KOPT-K1 (cell line): Measurements from ENCODE around the gene ARSD.
"Not testable (repeated sequence)": the region's sequence is repeated elsewhere in the genome, so short reads cannot be mapped to it uniquely, and the experiment has no call there.

ENCODE experiments used
- H3K27ac ChIP-seq: fragments of 200-600 bp; sonication (generic); 2 replicates; pipeline ENCODE4 v1.5.1; 2016; ENCODE audit warnings: antibody characterized with exemption, mild to moderate bottlenecking, low read depth, low read length; ENCODE audit not compliant: poor library complexity, severe bottlenecking
- H3K36me3 ChIP-seq: fragments of 200-600 bp; sonication (generic); 2 replicates; pipeline ENCODE4 v1.5.1; 2017; ENCODE audit warnings: antibody characterized with exemption, mild to moderate bottlenecking, low read length, moderate library complexity; ENCODE audit not compliant: insufficient read depth
- H3K9me3 ChIP-seq: fragments of 200-600 bp; sonication (generic); 2 replicates; pipeline ENCODE4 v1.5.1; 2017; ENCODE audit warnings: antibody characterized with exemption, low read length, mild to moderate bottlenecking; ENCODE audit not compliant: insufficient read depth, poor library complexity, severe bottlenecking

Gene ARSD

DNA sequence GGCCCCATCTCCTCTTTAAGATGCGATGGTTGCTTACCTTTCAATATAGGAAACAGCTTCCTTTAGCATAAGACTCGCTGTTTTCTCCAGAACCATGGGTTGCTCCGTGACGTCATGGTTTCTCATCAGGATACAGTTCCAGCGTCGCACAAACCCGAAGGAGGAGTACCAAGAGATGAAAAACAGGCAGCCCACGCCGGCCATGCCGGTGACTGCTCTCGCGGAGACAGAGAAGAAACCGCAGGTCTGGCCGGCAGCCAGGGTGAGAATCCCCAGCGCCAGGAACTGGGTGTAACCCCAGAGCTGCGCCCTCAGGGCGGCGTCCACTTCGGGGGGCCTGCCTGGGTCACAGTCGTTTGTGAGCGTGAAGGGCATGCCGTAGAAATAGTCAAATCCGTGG is 11.4 kb downstream of the ARSD start:
- Histone ChIP-seq H3K36me3 (no peaks in the 10 kb centered on the region), H3K9me3 (no peaks in the 10 kb centered on the region), H3K27ac (no peak overlapping the region)

DNA sequence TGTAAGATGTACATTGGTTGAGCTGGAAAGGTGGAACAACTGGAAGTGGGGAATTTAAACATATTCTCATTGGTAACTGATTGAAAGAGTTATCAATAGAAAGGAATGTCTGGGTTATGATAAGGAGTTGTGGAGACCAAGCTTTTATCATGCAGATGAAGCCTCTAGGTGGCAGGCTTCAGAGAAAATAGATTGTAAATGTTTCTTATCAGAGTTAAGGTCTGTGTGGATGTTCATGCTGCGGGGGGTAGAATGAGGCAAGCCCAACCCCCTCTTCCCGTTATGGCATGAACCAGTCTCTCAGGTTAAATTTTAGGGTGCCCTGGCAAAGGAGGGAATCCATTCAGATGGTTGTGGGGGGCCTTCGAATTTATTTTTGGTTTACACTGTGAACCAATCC is 16.0 kb downstream of the ARSD start:
- Histone ChIP-seq H3K36me3 (no peaks in the 10 kb centered on the region), H3K27ac (no peak overlapping the region)

DNA sequence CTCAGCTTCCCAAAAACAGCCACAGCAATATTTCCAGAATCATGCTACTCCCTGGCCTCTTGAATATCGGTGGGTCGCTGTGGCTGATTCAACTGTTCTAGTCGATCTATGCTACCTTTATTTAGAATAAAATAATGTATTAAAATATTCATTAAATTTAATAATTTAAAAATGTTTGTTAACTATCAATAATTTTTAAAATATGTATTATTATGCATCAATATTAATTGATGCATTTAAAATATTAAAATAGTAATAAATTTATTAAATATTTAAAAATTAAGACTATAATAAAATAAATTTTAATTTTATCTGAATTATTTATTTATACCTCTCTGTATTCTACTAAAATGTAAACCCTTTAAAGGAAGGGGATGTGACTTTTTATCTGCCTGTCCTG is 19.0 kb downstream of the ARSD start:
- Histone ChIP-seq H3K9me3 (no peaks in the 10 kb centered on the region), H3K27ac (no peak overlapping the region), H3K36me3 (no peaks in the 10 kb centered on the region)

More for the DNA sequence above, 16.0 kb downstream of the ARSD start:
- H3K9me3 ChIP-seq = no peaks in the 10 kb centered on the region

DNA sequence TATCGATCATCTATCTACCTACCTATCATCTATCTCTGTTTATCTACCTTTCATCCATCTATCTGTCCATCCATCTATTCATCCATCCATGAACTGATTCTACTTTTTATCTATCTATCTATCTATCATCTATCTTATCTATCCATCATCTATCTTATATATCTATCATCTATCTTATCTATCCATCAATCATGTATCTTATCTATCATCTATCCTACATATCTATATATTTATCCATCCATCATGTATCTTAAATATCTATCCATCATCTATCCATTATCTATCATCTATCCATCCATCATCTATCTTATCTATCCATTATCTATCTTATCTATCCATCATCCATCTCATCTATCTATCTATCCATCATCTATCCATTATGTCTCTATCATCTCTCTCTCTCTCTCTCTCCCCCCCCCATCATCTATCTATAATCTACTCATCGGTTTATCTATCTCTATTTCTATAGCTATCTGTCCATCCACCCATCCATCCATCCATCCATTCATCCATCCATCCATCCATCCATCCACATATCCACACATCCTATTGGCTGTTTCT is 20.9 kb downstream of the ARSD start:
- no peak overlapping the region for H3K27ac ChIP-seq
- peaks cover 7% of the 10 kb centered on the region for H3K9me3 ChIP-seq
- no peaks in the 10 kb centered on the region for H3K36me3 ChIP-seq

GRCh38 chrX:2907295-2907694 is 21.8 kb downstream of the ARSD start:
- Histone ChIP-seq H3K27ac (no peak overlapping the region), H3K36me3 (no peaks in the 10 kb centered on the region), H3K9me3 (peaks cover 9% of the 10 kb centered on the region)

- H3K27ac ChIP-seq = no peak overlapping the region
- no peaks in the 10 kb centered on the region for H3K36me3 ChIP-seq
These were observed 25.8 kb downstream of the ARSD start for GRCh38 chrX:2903366-2903765.

GRCh38 chrX:2902841-2903240 is 26.3 kb downstream of the ARSD start:
- Histone ChIP-seq H3K36me3 (no peaks in the 10 kb centered on the region), H3K9me3 (peaks cover 9% of the 10 kb centered on the region), H3K27ac (no peak overlapping the region)

More at GRCh38 chrX:2903366-2903765, 25.8 kb downstream of the ARSD start:
- H3K9me3 ChIP-seq = peaks cover 9% of the 10 kb centered on the region

GRCh38 chrX:2901367-2902036 is 27.6 kb downstream of the ARSD start:
- H3K36me3 ChIP-seq = no peaks in the 10 kb centered on the region
- H3K27ac ChIP-seq = no peak overlapping the region
- peaks cover 9% of the 10 kb centered on the region for H3K9me3 ChIP-seq

DNA sequence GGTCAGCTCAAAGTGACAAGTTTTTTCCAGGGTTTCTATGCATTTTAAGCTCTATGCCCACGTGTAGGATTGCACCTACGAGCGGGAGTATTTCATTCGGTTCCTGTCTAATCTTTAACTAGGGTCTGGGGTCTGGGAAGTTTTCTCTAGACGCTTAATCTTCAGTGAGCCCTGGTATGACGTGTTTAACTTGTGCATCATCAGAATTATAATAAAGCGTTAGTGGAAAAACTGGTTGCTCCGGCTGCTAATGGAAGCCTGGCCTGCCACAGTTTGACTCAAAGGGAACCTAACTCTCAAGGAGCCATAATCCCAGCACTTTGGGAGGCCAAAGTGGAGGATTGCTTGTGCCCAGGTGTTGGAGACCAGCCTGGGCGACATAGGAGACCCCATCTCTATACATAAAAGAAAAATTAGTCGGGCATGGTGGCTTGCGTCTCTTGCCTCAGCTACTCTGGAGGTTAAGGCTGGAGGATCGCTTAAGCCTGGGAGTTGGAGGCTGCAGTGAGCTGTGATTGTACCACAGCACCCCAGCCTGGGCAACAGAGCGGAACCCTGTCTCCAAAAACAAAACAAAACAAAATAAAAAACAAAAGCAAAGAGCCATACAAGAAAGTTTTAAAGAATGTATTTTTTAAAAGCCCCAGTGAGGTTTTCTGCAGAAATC is 30.2 kb downstream of the ARSD start:
- Histone ChIP-seq H3K27ac (no peak overlapping the region), H3K9me3 (peaks cover 9% of the 10 kb centered on the region), H3K36me3 (no peaks in the 10 kb centered on the region)

- H3K36me3 ChIP-seq, H3K9me3 ChIP-seq, H3K27ac ChIP-seq: not testable (repeated sequence)
These were observed 31.2 kb downstream of the ARSD start for GRCh38 chrX:2897690-2898623.

DNA sequence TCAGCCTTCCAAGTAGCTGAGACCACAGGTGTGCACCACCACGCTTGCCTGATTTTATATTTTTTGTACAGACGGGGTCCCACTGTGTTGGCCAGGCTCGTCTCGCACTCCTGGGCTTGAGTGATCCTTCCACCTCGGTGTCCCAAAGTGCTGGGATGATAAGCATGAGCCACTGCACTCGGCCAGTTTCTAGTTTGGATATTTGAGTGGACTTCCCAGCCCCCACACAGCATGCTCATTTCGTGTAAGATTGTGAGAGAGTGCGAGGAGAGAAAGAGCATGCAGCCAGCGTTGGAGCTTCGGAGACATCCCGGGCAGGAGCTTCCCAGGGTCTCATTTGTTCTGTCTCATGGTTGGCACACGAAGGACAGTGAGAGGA is 31.8 kb downstream of the ARSD start:
- Histone ChIP-seq H3K9me3 (no peaks in the 10 kb centered on the region), H3K36me3 (no peaks in the 10 kb centered on the region), H3K27ac (no peak overlapping the region)

DNA sequence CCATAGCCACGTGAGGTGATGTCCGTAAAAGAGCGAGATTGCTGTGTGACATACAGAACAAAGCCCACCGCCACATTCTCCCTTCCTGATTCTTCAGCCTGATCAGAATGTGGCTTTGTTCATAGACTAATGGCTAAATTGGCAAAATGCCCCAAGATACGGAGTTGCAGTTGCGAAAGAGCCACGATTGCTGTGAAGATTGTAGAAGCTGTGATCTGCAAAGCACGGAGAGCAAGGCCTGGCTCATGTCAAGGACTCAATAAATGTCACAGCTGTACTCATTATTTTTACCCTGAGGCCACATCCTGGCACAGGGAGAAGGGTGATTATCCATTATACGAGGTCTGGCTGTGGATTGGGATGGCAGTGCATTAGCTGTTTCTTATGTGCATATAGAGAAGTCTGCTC is 34.2 kb downstream of the ARSD start:
- Histone ChIP-seq H3K9me3 (no peaks in the 10 kb centered on the region), H3K36me3 (no peaks in the 10 kb centered on the region), H3K27ac (no peak overlapping the region)

GRCh38 chrX:2892816-2893215 is 36.3 kb downstream of the ARSD start:
- Histone ChIP-seq H3K27ac (no peak overlapping the region), H3K36me3 (no peaks in the 10 kb centered on the region), H3K9me3 (no peaks in the 10 kb centered on the region)

DNA sequence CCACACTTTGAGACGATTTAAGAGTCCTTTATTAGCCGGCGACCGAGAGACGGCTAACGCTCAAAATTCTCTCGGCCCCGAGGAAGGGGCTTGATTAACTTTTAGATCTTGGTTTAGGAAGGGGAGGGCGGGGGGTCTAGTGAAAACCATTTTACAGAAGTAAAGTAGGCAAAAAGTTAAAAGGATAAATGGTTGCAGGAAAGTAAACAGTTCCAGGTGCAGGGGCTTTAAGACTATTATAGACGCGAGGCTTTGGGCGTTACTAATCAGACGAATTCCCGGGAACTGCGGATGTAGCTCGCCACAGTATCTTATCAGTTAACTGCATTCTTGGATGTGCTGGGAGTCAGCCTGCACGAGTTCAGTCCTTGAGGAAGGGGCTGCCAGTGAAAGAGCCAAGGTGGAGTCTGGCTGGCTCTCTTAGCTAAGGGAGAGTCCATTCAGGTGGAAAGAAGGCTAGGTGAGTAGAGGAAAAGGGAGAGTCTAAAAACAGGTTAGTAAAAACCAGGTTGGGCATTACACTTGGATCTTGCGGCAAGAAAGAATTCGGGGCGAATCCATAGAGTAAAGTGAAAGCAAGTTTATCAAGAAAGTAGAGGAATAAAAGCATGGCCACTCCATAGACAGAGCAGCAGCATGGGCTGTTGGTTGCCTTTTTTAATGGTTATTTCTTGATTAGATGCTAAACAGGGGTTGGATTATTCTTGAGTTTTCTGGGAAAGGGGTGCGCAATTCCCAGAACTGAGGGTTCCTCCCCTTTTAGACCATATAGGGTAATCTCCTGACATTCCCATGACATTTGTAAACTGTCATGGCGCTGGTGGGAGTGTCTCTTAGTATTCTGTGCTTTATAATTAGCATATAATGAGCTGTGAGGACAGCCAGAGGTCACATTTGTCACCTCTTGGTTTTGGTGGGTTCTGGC is 38.3 kb downstream of the ARSD start:
- H3K9me3 ChIP-seq, H3K36me3 ChIP-seq, H3K27ac ChIP-seq: not testable (repeated sequence)
